Measurements from ENCODE around the gene PRTG.

GRCh38 chr15:55606214-55606613, 136.7 kb downstream of the PRTG start:
- no peak for TF ChIP-seq CTCF (optimal IDR thresholded peaks at IDR 0.05 in 1 of 3, IDR thresholded peaks at IDR 0.05 in 1 of 3, conservative IDR thresholded peaks at IDR 0.05 in 1 of 3; ENCODE audit: extremely low read depth in 1 of 3, insufficient read depth in 2 of 3, low read length in 3 of 3)
- TF ChIP-seq EZH2 (IDR thresholded peaks at IDR 0.05; ENCODE audit: low read length): no peak
